ENCODE measurements around the gene SMG6. TPM values are rescaled to one million over a fixed set of nuclear protein-coding genes. Genes with fewer than 3 reads are reported as not detected.
A peak's percentile ranks its signal among the peaks of the same experiment; 100 is the strongest.

SMG6 gene
- total and polyA plus RNA-seq, 2 experiments from 2014 or later: 16.8 to 63.1 TPM

GRCh38 chr17:2101448-2102257, 201.9 kb downstream of the SMG6 start:
- H3K4me2 ChIP-seq (ENCODE audit: unreplicated experiment): no peak overlapping the region
- peaks cover 29% of the 10 kb centered on the region for H3K79me2 ChIP-seq (ENCODE audit: insufficient read depth)
- no peaks in the 10 kb centered on the region for H3K9me3 ChIP-seq (ENCODE audit: low read depth)
- no peaks in the 10 kb centered on the region for H4K20me1 ChIP-seq (ENCODE audit: insufficient read depth)
- H3K4me3 ChIP-seq: no peak overlapping the region
- peaks cover 8% of the 10 kb centered on the region; the same call in 1 of the 2 replicates for H3F3A ChIP-seq (ENCODE audit: insufficient read depth)
- H2AFZ ChIP-seq: no peak overlapping the region
- no peaks in the 10 kb centered on the region for H3K9me2 ChIP-seq (ENCODE audit: insufficient read depth)
- no peak for TF ChIP-seq EZH2 (IDR thresholded peaks at IDR 0.05; ENCODE audit: insufficient read depth, poor library complexity, severe bottlenecking)
- no peak for TF ChIP-seq EZH2phosphoT487 (IDR thresholded peaks at IDR 0.05; ENCODE audit: insufficient read depth, low read depth)
- no peak overlapping the region for H3K9ac ChIP-seq
- H3K27me3 ChIP-seq (replicated peaks; ENCODE audit: insufficient read depth): no peaks in the 10 kb centered on the region
- DNase-seq: no peak
- in situ Hi-C loops (cut with MboI): no loop called here
- 79 to 81% methylated on average over 15 of the region's 15 CpGs for WGBS, 2 experiments (ENCODE audit: low coverage in 1 of 2, low lambda C conversion rate in 2 of 2, missing lambda C conversion rate in 2 of 2)
- no peaks in the 10 kb centered on the region for H3K36me3 ChIP-seq (ENCODE audit: low read depth)
- no peaks in the 10 kb centered on the region for H3K4me1 ChIP-seq (ENCODE audit: insufficient read depth)
- H3K27ac ChIP-seq: no peak overlapping the region

DNA sequence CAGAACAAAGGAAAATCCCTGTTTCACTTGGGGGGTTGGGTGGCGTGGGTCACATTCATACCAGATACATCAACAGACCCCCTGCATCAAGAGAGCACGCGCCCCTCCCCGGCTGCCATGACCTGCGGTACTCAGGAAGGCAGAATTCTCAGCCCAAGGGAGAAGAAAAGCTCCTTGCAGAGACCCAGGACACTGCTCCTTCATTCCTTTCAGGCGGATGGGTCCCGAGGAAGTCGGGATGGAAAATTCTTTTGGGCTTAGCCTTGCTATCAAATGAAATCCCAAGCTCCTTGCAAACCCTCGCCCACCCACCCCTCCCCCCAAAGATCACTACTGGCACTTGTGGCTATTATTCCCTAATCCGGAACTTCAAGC, 208.1 kb downstream of the SMG6 start:
- in situ Hi-C loops (cut with MboI): no loop called here
- TF ChIP-seq EZH2phosphoT487 (IDR thresholded peaks at IDR 0.05; ENCODE audit: insufficient read depth, low read depth) (no peak), EZH2 (IDR thresholded peaks at IDR 0.05; ENCODE audit: insufficient read depth, poor library complexity, severe bottlenecking) (no peak)
- Histone ChIP-seq H3K9me2 (ENCODE audit: insufficient read depth) (no peaks in the 10 kb centered on the region), H3K27me3 (replicated peaks; ENCODE audit: insufficient read depth) (no peaks in the 10 kb centered on the region), H3K4me2 (ENCODE audit: unreplicated experiment) (no peak overlapping the region), H3K9ac (0 out of 2 replicates have a peak overlapping the region, but pooled peaks have one; percentile 25), H3F3A (ENCODE audit: insufficient read depth) (peaks cover 17% of the 10 kb centered on the region), H3K36me3 (ENCODE audit: low read depth) (no peaks in the 10 kb centered on the region), H3K9me3 (ENCODE audit: low read depth) (no peaks in the 10 kb centered on the region), H3K4me3 (no peak overlapping the region), H2AFZ (no peak overlapping the region), H3K79me2 (ENCODE audit: insufficient read depth) (peaks cover 37% of the 10 kb centered on the region), H4K20me1 (ENCODE audit: insufficient read depth) (no peaks in the 10 kb centered on the region), H3K4me1 (ENCODE audit: insufficient read depth) (peaks cover 6% of the 10 kb centered on the region), H3K27ac (no peak overlapping the region)
- no peak for DNase-seq
- WGBS, 2 experiments (ENCODE audit: low coverage in 1 of 2, low lambda C conversion rate in 2 of 2, missing lambda C conversion rate in 2 of 2): 78% methylated on average over 9 to 10 of the region's 10 CpGs

- H3K79me2 ChIP-seq (ENCODE audit: insufficient read depth): peaks cover 32% of the 10 kb centered on the region
- no peaks in the 10 kb centered on the region for H3K27me3 ChIP-seq (replicated peaks; ENCODE audit: insufficient read depth)
- H3K9me2 ChIP-seq (ENCODE audit: insufficient read depth): no peaks in the 10 kb centered on the region
- peaks cover 11% of the 10 kb centered on the region for H3K4me1 ChIP-seq (ENCODE audit: insufficient read depth)
- no peak overlapping the region for H2AFZ ChIP-seq
- no peaks in the 10 kb centered on the region for H3K36me3 ChIP-seq (ENCODE audit: low read depth)
- no peaks in the 10 kb centered on the region for H4K20me1 ChIP-seq (ENCODE audit: insufficient read depth)
- peak; percentile 77 for DNase-seq
- in situ Hi-C loops (cut with MboI): no loop called here
- peaks cover 22% of the 10 kb centered on the region for H3F3A ChIP-seq (ENCODE audit: insufficient read depth)
- 69 to 70% methylated on average over 12 of the region's 12 CpGs for WGBS, 2 experiments (ENCODE audit: low coverage in 1 of 2, low lambda C conversion rate in 2 of 2, missing lambda C conversion rate in 2 of 2)
- 0 out of 2 replicates have a peak overlapping the region, but pooled peaks have one; percentile 25 for H3K9ac ChIP-seq
- no peak overlapping the region for H3K4me2 ChIP-seq (ENCODE audit: unreplicated experiment)
- no peak overlapping the region for H3K4me3 ChIP-seq
- H3K27ac ChIP-seq: no peak overlapping the region
- H3K9me3 ChIP-seq (ENCODE audit: low read depth): no peaks in the 10 kb centered on the region
- no peak for TF ChIP-seq EZH2phosphoT487 (IDR thresholded peaks at IDR 0.05; ENCODE audit: insufficient read depth, low read depth)
- TF ChIP-seq EZH2 (IDR thresholded peaks at IDR 0.05; ENCODE audit: insufficient read depth, poor library complexity, severe bottlenecking): no peak
Observed at GRCh38 chr17:2094891-2095535, 208.6 kb downstream of the SMG6 start.

GRCh38 chr17:2093349-2093748, 210.2 kb downstream of the SMG6 start:
- H2AFZ ChIP-seq: no peak overlapping the region
- no peak overlapping the region for H3K4me2 ChIP-seq (ENCODE audit: unreplicated experiment)
- H3K27me3 ChIP-seq (replicated peaks; ENCODE audit: insufficient read depth): no peaks in the 10 kb centered on the region
- no peaks in the 10 kb centered on the region for H4K20me1 ChIP-seq (ENCODE audit: insufficient read depth)
- DNase-seq: no peak
- H3K4me1 ChIP-seq (ENCODE audit: insufficient read depth): peaks cover 22% of the 10 kb centered on the region
- H3K9me2 ChIP-seq (ENCODE audit: insufficient read depth): no peaks in the 10 kb centered on the region
- H3K79me2 ChIP-seq (ENCODE audit: insufficient read depth): peaks cover 17% of the 10 kb centered on the region; the same call in 1 of the 2 replicates
- H3K9ac ChIP-seq: no peak overlapping the region
- 88 to 93% methylated on average over 5 of the region's 5 CpGs for WGBS, 2 experiments (ENCODE audit: low coverage in 1 of 2, low lambda C conversion rate in 2 of 2, missing lambda C conversion rate in 2 of 2)
- in situ Hi-C loops (cut with MboI): no loop called here
- no peak overlapping the region for H3K27ac ChIP-seq
- H3K36me3 ChIP-seq (ENCODE audit: low read depth): no peaks in the 10 kb centered on the region
- peaks cover 32% of the 10 kb centered on the region for H3F3A ChIP-seq (ENCODE audit: insufficient read depth)
- TF ChIP-seq EZH2 (IDR thresholded peaks at IDR 0.05; ENCODE audit: insufficient read depth, poor library complexity, severe bottlenecking) (no peak), EZH2phosphoT487 (IDR thresholded peaks at IDR 0.05; ENCODE audit: insufficient read depth, low read depth) (no peak)
- H3K4me3 ChIP-seq: no peak overlapping the region
- no peaks in the 10 kb centered on the region for H3K9me3 ChIP-seq (ENCODE audit: low read depth)
